Measurements from ENCODE around the gene SNN. TPM values are rescaled to one million over a fixed set of nuclear protein-coding genes. Genes with fewer than 3 reads are reported as not detected.

Gene SNN
- total RNA-seq, 2 experiments from 2014 or later = 5.6 to 6.2 TPM

- CTCF ChIA-PET = interaction anchor here (0.6 kb wide), 1 partner anchor 236 kb away, joined by 3 read pairs; no protein-coding TSS in a partner anchor
- POLR2A ChIA-PET = no interaction called here
These were observed 35.8 kb upstream of the SNN start for GRCh38 chr16:11632455-11632939.

- CTCF ChIA-PET = no interaction called here
- POLR2A ChIA-PET = no interaction called here
These were observed 35.1 kb upstream of the SNN start for GRCh38 chr16:11633113-11633512.

DNA sequence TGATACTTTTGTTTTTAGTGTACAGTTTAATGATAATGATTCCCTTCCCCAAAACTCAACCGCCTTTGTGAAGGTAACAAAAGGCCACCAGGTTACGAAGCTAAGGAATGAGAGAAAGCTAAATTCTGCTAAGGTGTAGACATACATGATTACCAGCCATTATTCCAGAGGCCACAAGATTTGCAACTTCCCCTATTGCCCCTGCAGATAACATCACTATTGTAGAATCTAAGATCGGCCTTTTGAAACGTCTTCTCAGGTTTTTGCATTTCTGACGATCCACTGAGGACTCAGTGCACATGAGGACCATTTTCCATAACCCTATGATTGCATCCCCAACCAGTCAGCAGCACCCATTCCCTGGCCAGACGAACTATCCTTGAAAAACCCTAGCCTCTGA lies 33.9 kb upstream of the SNN start:
- ChIA-PET CTCF (no interaction called here), POLR2A (no interaction called here)

DNA sequence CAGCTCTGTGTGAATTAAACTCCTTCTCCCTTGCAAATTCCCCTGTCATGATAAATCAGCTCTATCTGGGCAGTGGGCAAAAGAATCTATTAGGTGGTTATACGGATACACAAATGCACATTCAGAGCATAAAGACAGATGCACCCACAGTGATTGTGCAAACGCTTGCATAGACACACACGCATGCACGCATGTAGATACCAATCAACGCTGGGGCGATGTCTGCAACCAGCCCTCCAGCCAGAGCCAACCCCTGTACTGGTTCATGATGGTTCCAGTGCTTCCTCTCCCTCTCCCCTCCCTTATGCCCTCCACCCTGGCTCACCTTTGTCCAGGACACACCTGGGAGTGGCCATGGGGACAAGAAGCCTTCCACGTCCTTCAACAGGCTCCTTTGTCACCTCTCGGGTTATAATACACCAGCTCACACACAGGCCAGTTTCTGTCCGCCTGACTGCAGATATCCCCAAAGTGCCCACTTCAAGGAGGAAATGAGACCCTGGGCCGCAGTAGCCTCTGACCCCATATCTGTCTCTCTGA lies 33.1 kb upstream of the SNN start:
- CTCF ChIA-PET = interaction anchor here (1.7 kb wide), 1 partner anchor 12 kb away, joined by 4 read pairs; no protein-coding TSS in a partner anchor

GRCh38 chr16:11635679-11636171 lies 32.5 kb upstream of the SNN start:
- ChIA-PET CTCF (interaction anchor here (1.0 to 1.7 kb wide), 2 partner anchors 12 to 104 kb away, joined by 4 read pairs; no protein-coding TSS in a partner anchor), POLR2A (no interaction called here)

More for the DNA sequence above, 33.1 kb upstream of the SNN start:
- POLR2A ChIA-PET = no interaction called here

DNA sequence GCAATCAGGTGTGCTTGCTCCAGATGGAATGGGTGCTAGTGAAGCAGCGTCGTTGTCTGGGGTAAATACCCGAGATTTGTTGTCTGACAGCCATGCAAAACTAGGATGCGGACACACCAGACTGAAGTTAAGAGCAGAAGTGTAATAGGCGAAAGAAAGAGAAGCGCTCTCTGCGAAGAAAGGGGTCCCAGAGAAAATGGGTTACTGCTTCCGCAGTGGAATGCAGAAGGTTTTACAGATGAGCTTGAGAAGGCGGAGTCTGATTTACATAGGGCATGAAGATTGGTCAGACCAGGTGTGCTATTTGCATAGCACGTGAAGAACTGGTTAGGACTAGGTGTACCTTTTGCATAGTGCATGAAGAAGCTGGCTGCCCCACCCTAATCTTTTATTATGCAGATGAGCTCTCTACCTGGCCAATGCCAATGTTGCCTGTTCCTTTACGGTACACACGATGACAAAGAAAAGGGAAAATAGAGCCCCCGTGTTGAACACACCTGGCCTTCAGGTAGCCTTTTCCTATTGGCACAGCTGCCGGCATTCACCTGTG lies 32.0 kb upstream of the SNN start:
- POLR2A ChIA-PET = no interaction called here

DNA sequence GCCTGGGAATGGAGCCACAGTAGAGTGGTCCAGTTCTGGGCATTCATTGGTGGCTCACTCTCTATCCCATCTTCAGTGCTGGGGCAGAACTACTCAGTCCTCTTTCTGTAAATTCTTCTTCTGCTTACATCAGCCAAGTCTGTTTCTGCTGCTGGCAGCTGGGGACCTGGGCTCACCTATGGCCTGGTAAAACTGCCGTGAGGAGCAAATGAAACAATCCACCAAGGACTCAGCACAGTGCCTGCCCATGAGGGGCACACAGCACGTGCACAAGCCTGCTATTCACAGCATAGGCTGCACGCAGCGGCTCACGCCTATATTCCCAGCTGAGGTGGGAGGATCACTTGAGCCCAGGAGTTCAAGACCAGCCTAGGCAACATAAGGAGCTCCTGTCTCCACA lies 30.9 kb upstream of the SNN start:
- CTCF ChIA-PET = interaction anchor here (1.2 kb wide), 1 partner anchor 241 kb away, joined by 3 read pairs; no protein-coding TSS in a partner anchor
- POLR2A ChIA-PET = no interaction called here

More for the DNA sequence above, 32.0 kb upstream of the SNN start:
- CTCF ChIA-PET = interaction anchor here (1.0 to 1.7 kb wide), 2 partner anchors 11 to 105 kb away, joined by 4 read pairs; no protein-coding TSS in a partner anchor

- POLR2A ChIA-PET = no interaction called here
These were observed 30.1 kb upstream of the SNN start for GRCh38 chr16:11638140-11638539.

GRCh38 chr16:11639008-11639562 lies 29.2 kb upstream of the SNN start:
- ChIA-PET CTCF (no interaction called here), POLR2A (no interaction called here)

More at GRCh38 chr16:11638140-11638539, 30.1 kb upstream of the SNN start:
- CTCF ChIA-PET = interaction anchor here (1.2 kb wide), 1 partner anchor 242 kb away, joined by 3 read pairs; no protein-coding TSS in a partner anchor

DNA sequence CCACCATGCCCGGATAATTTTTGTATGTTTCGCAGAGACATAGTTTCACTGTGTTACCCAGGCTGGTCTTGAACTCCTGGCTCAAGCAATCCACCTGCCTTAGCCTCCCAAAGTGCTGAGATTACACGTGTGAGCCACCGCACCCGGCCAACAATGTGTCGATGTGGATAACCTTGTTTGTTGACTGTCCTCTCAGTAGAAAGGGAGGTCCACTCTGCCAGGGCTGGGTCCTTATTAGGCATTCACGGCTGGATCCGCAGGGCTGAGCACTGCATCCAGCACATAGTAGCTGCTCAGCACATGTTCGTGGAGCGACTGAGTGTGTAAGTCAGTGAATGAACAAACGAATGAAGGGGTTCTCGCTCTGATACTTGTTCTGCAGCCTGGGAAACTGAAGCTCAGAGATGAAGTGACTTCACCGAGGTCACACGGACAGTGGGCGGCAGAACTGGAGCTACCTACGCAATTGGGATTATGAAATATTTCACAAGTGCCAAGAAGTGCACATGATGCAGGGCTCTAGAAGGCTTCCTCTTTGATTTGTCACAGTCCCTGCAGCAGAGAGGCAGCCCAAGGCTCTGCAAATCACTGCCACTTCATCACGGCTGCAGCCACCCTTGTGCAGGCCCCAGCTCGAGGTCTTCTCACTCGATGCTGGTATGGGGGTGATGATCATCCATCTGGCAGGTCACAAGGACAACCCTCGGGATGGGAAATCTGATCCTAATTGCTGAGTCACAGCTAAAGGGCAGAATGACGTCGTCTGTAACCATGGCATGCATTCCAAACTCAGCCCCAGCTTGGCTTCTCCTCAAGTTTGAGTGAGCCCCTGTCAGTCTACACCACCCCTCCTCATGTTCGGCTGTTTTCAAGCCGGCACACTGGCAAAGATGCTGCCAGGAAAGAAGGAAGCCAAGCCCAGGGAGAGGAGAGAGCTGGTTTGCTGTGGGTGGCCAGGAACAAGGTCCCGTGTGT lies 28.0 kb upstream of the SNN start:
- POLR2A ChIA-PET = no interaction called here
- CTCF ChIA-PET = interaction anchor here (0.6 to 3.6 kb wide), 9 partner anchors 19 to 196 kb away, joined by 3 to 29 read pairs (median 3); no protein-coding TSS in a partner anchor

DNA sequence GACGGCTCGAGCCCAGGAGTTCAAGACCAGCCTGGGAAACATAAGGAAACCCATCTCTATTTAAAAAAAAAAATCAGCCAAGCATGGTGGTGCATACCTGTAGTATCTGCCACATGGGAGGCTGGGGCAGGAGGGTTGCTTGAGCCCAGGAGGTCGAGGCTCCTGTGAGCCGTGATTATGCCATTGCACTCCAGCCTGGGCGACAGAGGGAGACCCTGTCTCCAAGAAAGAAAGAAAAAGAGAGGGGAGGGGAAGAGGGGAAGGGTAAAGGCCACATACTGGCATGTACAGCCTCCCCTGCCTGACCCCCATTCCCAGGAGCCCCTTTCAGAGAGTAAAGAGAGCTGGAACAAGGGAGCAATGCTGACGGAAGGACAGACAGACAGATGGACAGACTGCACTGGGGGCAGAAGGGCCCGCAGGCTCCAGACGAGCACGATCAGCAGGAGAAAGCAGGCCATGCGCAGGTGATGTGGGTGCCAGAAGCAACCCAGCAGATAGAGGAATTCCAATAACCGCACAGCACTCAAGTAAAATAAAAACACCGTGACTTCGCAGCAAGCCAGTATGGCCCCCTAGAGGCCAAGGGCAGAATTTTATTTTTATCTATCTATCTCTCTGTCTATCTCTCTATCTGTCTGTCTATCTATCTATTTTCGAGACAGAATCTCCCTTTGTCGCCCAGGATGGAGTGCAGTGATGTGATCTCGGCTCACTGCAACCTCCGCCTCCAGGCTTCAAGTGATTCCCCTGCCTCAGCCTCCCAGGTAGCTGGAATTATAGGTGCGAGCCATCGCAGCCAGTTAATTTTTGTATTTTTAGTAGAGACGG lies 27.1 kb upstream of the SNN start:
- ChIA-PET CTCF (interaction anchor here (0.6 to 3.6 kb wide), 12 partner anchors 10 to 235 kb away, joined by 3 to 29 read pairs (median 3); no protein-coding TSS in a partner anchor), POLR2A (no interaction called here)

GRCh38 chr16:11642765-11643116 lies 25.5 kb upstream of the SNN start:
- POLR2A ChIA-PET = no interaction called here
- CTCF ChIA-PET = interaction anchor here (0.6 to 3.6 kb wide), 8 partner anchors 13 to 676 kb away, joined by 3 to 29 read pairs (median 3); no protein-coding TSS in a partner anchor

- ChIA-PET POLR2A (interaction anchor here (0.6 kb wide), 1 partner anchor 40 kb away, joined by 4 read pairs; no protein-coding TSS in a partner anchor), CTCF (no interaction called here)
These were observed 19.0 kb upstream of the SNN start for GRCh38 chr16:11649276-11649675.

- POLR2A ChIA-PET = no interaction called here
- CTCF ChIA-PET = no interaction called here
These were observed 17.3 kb upstream of the SNN start for GRCh38 chr16:11650641-11651591.

DNA sequence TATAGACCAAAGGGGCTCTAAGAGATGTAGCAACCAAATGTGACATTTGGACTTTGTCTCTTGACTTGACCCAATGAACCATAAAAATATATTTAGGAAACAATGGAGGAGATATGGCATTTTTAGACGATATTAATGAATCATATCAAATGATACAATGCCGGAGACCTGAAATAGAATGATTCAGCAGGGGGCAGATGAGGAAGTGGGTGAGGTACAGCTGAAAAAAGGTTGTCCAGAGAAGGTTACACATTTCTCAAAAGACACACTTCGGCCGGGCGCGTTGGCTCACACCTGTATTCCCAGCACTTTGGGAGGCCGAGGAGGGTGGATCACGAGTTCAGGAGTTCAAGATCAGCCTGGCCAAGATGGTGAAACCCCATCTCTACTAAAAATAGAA lies 16.5 kb upstream of the SNN start:
- ChIA-PET CTCF (no interaction called here), POLR2A (no interaction called here)

GRCh38 chr16:11655655-11656054 lies 12.6 kb upstream of the SNN start:
- POLR2A ChIA-PET = no interaction called here
- CTCF ChIA-PET = interaction anchor here (1.1 kb wide), 1 partner anchor 13 kb away, joined by 3 read pairs; no protein-coding TSS in a partner anchor

GRCh38 chr16:11657556-11657955 lies 10.7 kb upstream of the SNN start:
- ChIA-PET POLR2A (no interaction called here), CTCF (no interaction called here)
